GM18907 (cell line): Measurements from ENCODE around the gene NRSN2.
A peak's percentile ranks its signal among the peaks of the same experiment; 100 is the strongest.
"Not testable (repeated sequence)": the region's sequence is repeated elsewhere in the genome, so short reads cannot be mapped to it uniquely, and the experiment has no call there.

ENCODE experiments used
- ATAC-seq: cut with Tn5 transposase; IDR thresholded peaks from one replicate; pipeline ENCODE4 v1.9.1; 2021; ENCODE audit warnings: mild to moderate bottlenecking, moderate library complexity; ENCODE audit not compliant: unreplicated experiment

The NRSN2 gene

DNA sequence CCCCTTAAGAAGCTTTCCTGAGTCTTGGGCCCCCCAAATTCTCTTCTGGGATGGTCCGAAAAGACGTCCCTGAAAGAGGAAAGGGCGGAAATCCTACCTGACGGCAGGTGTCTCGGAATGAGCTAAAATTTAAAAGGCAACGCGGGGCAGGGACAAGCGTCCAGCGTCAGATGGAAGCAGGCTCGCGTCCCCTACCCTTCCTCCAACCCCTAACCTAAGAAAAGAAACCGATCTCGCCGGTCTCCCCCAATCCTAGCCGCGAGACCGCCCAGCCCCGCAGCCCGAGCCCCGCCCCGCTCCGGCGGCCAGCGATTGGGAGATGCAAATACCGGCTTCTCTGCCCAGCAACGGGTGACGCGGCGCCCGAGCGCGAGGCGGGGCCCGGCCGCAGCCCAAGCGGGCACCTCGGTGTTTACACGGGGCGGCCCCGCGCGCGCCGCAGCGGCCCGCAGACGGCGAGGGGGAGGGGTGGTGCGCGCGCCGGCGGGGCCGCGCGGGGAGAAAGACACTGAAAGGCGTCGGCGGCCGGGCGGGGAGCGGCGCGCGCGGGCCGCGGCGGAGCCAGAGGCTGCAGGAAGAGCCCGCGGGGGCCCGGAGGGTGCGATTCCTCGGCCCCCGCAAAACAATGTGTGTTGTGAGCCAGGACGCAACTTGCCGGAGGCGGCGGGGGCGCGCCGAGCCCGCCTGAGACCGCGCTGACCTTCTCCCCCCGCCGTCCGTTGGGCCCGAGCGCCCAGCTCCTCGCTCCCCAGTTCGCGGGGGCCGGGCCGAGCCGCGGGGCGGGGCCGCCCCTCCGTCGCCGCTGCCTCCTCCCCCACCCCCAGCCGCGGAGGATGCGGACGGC lies 21.6 kb upstream of the NRSN2 start, which contains the start of gene SOX12:
Gene SOX12 (plus strand): TSS at position 508 of the 844 bp plus-strand sequence. CDS start 373 bp downstream, outside the sequence.
- peak; percentile 77 for ATAC-seq

DNA sequence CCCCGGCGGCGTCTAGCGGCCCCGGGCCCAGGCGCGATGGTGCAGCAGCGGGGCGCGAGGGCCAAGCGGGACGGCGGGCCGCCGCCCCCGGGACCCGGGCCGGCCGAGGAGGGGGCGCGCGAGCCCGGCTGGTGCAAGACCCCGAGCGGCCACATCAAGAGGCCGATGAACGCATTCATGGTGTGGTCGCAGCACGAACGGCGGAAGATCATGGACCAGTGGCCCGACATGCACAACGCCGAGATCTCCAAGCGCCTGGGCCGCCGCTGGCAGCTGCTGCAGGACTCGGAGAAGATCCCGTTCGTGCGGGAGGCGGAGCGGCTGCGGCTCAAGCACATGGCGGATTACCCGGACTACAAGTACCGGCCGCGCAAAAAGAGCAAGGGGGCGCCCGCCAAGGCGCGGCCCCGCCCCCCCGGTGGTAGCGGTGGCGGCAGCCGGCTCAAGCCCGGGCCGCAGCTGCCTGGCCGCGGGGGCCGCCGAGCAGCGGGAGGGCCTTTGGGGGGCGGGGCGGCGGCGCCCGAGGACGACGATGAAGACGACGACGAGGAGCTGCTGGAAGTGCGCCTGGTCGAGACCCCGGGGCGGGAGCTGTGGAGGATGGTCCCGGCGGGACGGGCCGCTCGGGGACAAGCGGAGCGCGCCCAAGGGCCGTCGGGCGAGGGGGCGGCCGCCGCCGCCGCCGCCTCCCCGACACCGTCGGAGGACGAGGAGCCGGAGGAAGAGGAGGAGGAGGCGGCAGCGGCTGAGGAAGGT lies 20.8 kb upstream of the NRSN2 start:
- peak; percentile 12 for ATAC-seq

DNA sequence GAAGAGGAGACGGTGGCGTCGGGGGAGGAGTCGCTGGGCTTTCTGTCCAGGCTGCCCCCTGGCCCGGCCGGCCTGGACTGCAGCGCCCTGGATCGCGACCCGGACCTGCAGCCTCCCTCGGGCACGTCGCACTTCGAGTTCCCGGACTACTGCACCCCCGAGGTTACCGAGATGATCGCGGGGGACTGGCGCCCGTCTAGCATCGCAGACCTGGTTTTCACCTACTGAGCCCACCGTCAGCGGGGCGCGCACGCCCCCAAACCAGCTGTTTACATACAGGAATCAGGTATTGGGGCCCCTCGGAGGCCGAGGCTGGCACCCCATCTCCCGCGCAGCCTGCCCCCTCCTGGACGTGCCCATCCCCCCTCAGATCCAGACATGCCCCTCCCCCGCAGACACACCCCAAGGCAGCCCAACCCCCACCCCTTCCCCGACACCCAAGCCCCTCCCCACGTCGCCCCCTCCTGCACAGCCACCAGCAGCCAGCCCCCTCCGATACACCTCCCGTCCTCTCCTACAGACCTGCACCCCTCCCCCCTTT lies 20.2 kb upstream of the NRSN2 start:
- ATAC-seq: no peak

DNA sequence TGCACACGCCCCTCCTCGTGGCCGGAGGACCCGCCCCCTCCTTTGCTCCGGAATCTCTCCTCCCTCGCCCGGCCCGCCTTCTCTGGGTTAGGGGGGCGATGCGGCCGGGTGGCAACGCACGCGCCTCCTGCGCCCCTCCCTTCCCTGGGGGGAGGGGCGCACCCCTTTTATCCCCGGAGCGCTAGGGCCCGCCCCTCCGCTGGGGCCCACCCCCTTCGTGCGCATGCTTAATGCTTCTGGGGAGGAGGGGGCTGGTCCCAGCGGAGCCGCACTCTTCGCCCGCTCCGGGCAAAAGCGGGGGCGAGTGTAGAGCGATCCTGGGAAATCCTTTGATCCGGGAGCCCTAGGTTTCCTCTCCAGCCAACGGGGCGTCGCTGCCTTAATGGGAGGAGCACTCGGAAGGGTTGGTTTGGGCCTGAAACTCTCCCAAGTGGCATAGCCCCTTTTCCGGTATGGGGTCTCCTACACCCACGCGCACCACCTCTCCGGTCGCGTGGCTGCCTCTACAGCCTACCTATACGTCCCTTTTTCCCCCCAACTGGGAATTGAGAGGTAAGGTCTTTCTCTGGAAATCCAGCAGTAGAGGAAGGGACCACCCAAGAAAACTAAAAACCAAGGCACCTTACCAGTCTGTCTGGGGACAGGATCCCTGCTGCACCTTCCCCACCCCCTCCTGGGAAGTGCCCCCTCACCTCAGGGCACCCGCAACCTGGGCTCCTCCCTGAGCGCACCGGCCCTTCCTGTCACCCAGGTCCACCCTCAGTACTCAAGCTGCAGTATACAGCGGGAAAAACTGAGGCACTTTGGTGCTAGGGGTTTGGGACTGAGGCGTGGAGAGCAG lies 19.5 kb upstream of the NRSN2 start:
- ATAC-seq: no peak

DNA sequence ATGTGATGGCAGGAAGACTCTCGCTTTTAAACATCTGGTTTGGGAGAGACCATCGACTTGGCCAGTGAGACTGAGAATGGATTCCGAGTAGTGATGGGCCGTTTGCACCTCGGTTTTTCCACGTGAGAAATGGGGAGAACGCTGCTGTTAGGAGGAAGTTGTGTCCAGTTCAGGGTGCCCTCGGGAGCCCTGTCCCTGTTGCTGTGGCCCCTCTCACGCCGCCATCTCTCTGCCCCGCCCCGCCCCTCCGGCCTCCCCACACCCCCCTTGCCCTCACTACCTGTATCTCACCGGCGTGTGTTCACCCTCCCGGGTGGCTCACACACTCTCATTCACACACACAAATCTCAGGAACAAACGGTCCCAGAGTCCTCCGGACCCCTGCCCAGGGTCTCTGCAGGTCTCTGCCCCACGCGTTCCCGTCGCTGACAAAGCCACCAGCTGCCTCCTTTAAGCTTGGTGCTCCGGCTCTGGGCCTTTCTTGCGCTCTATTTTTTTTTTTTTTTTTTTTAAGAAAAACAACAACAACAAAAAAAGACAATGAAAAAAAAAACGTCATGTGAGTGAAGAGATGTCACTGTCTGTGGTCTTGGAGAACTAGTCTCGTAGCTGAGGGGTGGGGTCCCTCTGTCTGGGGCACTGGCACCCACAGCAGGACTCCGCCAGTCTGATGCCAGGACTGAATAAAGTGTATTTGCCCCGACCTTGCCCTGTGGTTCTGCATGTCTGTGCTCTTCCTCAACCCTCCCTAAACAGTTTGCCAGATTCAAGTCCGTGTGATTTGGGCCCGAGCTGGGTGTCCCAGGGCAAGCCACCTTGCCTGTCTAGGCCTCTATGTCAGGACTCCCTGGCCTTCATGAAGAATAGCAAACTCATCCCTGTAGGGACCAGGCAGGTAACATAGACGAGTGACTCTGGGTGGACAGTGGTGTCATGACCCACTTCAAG lies 18.6 kb upstream of the NRSN2 start:
- no peak for ATAC-seq

DNA sequence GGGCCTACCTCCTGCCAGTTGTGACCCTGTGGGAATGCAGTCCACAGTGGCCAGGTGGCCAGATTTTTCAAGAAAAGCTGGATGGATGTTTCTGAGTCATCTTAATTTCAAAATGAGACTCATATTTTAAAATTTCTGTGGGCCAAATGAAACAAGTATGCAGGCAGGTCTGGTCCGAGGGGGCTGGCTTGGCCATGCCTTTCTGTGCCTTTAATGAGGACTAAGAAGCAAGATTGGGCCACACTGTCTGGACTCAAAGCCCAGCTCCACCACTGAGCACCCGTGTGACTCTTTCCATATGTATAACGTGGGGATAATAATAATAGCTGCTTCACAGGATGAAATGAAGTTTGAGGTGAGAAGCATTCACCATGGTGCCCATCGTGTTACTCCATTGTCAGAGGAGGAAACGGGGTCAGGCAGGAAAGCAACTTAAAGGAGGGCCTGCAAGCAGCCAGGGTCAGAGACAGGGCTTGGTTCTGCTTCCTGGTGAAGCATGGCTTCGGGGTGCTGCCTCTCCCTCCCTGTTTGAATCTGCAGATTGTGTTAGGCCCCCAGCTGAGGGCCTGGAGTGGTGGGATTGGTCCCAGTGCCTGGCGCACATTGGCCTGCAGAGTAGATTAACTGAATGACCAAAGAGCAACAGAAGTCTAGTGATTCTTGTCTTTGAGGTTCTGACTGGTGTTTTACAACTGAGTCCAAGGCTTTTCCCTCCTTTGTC lies 17.8 kb upstream of the NRSN2 start:
- no peak for ATAC-seq

DNA sequence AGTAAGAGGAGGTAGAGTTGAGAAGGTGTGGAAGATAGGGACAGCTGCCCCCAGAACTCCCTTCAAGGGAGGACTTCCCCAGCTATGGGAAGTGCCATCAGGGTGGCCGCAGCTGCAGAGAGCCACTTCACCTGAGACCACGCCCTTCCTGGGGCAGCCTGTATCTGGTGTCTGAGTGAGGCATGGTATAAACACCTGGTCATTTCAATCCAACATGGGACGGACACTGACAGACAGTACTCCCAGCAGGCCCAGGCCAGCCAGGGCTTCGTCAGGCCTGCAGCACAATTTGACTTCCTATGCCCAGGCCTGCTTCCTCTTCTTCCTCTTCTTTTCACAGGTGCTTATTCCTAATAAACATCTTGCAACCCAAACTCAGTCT lies 17.1 kb upstream of the NRSN2 start:
- no peak for ATAC-seq

DNA sequence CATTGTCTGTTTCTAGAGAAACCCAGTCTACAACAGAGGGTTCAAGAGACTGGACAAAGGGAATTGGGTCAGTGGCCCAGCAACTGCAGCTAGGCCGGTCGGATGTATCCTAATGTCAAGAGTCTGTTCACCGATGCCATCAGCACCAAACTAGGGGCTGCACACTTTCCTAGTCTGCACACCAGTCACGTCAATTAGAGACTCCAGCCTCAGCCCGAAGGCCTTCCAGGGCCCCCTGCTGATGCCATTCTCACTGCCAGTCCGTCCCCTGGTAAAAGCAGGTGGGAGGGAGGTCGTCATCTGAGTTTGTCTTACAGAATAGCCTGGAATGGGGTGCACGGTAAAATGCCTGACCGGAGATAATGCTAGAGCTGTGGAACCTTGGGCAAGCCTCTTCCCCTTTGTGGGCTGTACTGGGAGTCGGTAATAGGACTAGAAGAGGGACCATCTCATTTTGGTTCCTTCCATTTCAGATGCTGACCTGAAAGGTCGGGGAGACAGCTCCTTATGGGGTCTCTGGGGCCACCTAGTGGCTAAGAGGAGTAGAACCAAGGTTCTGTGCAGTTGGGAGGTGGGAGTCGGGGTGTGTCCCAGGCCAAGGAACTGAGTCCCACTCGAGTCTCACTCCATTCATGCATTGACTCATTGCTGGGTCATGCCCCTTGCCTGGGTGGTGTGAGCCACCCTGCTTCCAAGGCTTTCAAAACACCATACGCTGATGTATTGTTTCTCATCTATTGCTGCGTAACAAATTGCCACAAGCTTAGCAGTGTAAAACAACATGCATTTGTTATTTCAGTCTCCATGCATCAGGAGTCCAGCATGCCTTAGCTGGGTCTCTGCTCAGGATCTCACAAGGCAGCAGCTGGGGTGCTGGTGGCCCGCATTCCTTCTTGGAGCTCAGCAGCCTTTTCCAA lies 16.4 kb upstream of the NRSN2 start:
- no peak for ATAC-seq

DNA sequence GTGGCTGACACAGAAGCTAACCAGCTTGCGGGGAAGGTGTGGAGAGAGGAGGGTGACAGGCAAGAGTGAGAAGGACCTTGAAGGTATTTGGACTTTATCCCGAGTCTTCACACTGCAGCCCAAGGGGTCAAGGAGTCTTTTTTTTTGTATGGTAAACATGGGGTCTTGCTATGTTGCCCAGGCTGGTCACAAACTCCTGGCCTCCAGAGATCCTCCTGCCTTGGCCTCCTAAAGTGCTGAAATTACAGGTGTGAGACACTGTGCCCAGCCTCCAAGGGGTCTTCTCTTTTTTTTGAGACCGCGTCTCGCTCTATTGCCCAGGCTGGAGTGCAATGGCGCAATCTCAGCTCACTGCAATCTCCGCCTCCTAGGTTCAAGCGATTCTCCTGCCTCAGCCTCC lies 12.3 kb upstream of the NRSN2 start:
- no peak for ATAC-seq

DNA sequence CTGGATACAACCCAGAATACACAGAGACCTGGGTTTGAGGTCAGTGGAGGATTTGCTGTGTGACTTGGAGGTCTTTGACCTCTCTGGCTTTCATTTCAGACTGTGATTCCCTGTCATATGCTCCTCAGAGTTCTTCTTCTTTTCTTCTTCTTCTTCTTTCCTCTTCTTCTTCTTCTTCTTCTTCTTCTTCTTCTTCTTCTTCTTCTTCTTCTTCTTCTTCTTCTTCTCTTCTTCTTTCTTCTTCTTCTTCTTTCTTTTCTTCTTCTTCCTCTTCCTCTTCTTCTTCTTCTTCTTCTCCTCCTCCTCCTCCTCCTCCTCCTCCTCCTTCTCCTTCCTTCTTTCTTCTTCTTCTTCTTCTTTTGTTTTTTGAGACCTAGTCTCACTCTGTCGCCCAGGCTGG lies 10.9 kb upstream of the NRSN2 start:
- ATAC-seq: not testable (repeated sequence)

DNA sequence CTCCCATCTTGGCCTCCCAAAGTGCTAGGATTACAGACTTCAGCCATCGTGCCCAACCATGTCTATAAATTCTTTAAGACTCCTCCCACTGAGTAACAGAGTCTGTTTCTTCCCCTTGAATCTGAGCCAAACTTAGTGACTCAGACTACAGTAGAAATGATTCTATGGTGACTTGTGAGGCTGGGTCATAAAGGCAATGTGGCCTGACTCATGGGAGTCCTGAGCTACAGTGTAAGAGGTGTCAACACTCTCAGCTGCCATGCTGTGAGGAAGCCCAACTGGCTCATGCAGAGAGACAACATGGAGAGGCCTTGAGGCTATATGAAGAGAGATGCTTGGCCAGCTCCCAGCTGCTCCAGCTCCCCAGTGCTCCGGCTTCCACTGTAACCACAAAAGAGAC lies 5.2 kb upstream of the NRSN2 start:
- ATAC-seq: no peak

DNA sequence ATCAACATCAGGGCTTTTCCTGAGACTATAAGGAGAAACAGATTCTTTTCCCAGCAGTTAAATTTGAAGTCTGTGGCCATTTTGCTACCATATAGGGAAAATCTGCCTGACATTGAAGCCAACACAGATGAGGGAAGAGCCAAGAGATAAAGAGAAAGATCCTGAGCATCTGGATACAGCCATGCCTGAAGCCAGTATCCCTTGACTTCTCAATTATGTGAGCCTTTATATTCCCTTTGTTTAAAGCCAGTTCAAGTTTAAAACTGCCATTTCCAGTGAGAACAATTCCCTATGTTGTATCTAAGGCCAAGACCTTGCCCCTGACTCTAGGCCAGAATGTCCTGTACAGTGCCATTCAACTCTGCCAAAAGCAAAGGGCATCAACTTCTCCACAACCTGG lies 3.8 kb upstream of the NRSN2 start:
- ATAC-seq: no peak

DNA sequence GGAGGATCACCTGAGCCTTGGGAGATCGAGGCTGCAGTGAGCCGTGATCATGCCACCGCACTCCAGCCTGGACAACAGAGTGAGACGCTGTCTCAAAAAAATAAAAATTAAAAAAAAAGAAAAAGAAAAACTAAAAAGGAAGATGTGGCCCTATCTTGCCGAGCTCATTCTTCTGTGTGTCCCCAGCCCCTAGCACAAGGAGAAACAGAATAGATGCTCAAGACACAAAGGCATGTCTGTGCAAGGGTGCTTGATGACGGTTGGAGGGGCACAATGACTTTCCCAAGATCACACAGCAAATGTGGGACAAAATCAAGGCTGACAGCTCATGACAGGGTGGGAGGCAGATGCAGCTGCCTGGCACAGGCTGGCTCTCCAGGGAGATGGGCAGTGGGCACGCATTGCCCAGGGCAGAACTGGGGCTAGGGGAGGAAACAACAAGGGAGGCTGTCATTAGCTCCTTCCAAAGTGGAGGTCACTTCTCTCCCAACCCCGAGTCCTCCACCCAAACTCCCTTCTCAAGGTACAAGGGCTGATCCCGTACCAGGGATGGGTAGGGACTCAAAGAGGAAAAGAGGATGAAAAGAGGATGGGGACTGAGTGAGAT lies 775 bp upstream of the NRSN2 start:
- ATAC-seq: no peak

DNA sequence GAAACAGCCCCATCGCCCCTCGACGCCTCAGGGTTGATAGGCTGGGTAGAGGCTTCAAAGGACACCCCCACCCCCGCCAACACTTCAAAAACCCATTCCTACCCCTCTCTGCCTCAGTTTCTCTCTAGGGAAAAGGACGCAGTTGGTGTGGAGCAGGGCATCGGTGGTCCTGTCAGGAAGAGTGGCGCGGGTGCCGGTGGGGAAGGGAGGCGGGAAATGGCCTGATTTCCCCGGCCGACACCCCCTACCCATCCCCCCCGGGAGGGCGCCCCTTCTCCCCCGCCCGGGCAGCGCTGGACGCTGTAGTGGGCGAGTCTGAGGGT lies 367 bp downstream of the NRSN2 start:
- peak; percentile 12 for ATAC-seq

DNA sequence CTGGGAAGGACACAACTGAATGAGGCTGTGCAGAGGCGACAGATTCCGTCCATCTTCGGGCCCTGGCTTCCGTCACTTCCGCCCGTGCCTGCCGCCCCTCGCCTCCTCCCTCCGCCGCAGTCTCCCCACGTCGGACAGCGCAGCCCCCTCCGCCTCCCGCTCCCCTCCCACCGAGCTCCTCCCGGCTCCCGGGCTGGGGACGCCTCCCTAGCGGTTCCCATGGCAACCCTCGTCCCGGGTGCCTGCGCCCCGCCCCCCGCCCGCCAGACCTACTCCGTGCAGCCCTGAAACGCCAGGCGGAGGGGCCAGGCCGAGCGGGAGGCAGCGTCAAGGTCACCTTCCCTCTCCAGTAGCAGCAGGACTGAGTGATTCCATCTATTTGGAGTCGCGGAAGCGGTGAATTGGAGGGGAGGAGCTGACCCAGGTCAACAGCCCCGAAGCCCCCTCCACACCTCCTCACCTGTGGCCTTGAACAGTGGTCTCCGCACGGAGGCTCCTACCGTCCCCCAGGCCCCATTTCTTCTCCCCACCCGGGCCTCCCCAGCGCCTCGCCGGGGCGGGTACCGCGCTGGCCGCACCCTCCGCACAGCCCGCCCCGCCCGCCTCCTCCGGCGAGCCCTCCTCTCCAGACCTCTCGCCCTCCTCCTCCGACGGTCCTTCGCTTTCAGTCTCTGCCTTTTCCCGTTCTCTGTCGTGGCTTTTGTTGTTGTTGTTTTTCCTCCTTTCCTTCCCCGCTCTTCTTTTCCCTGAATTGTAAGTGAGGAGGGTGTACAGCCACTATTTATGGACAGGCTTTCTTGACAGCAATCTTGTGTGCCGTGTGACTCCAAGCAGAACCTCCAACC lies 951 bp downstream of the NRSN2 start:
- ATAC-seq: peak; percentile 77

DNA sequence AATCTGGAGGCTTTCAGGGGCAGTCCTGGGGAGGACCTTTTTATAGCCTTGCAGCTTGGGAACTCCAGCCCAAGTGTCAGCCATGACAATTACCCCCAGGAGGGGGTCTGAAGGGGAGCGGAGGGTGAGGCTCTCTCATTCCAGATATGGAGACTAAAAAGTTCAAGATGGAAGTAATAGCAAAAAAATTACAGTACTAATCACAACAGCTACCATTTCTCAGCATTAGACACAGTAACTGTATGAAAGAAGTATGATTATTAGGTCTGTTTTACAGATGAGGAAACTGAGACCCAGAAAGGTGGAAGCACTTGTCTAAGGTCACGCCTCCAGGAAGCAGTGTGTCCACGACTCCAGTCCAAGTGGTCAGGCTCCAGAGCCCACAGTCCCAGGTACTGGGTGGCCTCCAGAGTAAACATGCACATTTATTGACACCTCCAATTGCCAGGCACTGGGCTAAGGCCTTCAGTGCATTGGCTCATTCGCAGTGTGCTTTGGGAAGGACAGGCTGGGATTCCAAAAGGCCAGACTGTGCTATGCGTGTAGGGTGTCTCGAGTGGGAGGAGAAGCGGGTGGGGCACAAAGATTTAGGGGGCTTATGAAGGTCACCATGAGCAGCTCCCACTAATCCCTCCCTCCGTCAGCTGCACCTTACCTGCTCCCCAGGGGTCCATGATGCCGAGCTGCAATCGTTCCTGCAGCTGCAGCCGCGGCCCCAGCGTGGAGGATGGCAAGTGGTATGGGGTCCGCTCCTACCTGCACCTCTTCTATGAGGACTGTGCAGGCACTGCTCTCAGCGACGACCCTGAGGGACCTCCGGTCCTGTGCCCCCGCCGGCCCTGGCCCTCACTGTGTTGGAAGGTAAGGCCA lies 2.3 kb downstream of the NRSN2 start:
- no peak for ATAC-seq
